Fibroblast of villous mesenchyme (primary cell): Measurements from ENCODE around the gene XPA. TPM values are rescaled to one million over a fixed set of nuclear protein-coding genes. Genes with fewer than 3 reads are reported as not detected.

Experiments
- DNase-seq: peaks from one replicate; pipeline ENCODE4 v3.0.0-alpha.2; 2010; ENCODE audit warnings: low read depth
- H3K4me3 ChIP-seq: 2 replicates; pipeline ENCODE4 v1.5.1; 2011; ENCODE audit warnings: low read depth, mild to moderate bottlenecking, low read length
- CTCF ChIP-seq: IDR thresholded peaks from 2 replicates; pipeline ENCODE4 v1.5.1; 2012; ENCODE audit warnings: low read depth, mild to moderate bottlenecking, low read length; ENCODE audit not compliant: insufficient read depth
- total RNA-seq: library from RNA; depleted of rRNA; stranded (reverse); fragments of >200 nt; gene quantifications from 2 replicates; pipeline ENCODE4 v1.2.3, GENCODE V29; 2012

Gene XPA
- total RNA-seq, 1 donor: 7.8 TPM

DNA sequence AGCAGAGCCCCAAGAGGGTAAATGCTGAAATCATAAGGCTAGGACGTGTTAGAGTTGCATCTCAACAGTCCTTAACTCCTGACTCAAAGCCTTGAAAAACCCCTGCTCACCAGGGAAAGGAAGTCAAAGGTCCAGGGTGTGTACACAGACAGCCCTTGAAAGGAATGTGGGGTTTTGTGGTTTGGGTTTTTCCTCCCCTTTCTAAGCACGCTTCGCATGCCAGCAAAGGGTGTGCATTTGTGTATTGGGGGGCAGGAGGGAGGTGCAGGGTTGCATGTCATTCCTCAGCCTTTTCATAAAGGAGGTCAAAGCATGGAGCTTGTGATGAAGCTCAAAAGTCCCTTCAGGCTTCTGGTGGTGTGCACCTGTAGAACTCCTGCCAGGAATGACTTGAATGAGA lies 17.3 kb upstream of the XPA start:
- H3K4me3 ChIP-seq: no peak overlapping the region
- peak; percentile 61 for DNase-seq
- TF ChIP-seq CTCF: no peak

DNA sequence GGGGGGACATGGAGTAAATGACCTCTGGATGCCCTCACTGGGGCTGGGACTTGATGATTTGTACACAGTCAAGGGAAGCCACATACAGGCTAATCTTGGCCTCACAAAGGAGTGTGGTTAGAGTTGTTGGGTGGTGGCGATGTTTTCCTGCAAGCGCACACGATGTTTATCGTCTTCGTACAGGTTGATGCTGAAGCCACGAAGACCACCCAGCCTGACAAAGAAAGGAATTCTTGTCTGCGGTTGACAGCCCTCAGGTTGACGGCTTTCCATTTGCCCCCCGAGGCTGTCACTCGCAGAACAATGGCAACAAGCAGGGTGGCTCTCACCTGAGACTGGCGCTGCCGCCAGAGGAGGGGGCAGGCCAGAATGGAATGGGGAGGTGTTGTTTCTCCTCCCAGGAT lies 14.1 kb upstream of the XPA start:
- no peak for DNase-seq
- H3K4me3 ChIP-seq: no peak overlapping the region
- no peak for TF ChIP-seq CTCF

DNA sequence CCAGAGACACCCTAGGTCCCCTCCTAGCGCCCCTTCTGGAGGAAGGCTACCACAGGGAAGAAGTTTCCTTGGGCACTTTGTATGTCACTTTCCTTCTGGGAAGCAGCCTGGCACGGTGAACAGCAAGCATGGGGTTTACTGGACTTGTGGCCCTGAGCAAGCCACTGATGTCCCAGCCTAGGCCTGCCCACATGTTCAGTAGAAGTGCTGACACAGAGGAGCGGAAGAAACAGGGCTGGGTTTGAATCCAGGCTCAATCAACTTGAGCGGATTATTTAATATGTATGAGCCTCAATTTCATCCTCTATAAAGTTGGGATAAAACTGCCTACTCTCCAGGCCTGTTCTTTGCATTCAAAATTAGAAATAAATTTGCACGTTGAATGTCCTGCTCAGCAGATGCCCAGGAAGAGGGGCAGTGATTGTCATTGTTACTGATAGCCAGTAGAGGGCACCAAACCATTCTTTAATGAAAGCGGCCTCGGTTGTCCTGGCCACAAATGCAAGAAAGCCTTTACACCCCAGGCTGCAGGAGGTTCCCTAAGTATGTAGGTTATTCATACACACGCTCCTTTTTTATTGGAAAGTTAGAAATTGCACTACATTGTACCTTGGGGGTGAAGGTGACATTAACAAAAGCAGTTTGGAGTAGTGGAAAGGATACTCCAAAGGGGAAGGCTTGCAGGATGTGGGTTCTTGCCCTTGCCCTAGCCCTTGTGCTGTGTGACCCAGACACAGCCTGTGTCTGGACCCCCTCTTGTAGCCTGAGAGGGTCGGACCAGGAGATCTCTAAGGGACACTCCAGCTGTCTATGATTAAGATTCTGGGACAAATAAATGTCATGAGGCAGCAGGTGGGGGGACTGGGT lies 13.4 kb upstream of the XPA start:
- TF ChIP-seq CTCF: peak; percentile 78
- H3K4me3 ChIP-seq: no peak overlapping the region
- DNase-seq: peak; percentile 72

DNA sequence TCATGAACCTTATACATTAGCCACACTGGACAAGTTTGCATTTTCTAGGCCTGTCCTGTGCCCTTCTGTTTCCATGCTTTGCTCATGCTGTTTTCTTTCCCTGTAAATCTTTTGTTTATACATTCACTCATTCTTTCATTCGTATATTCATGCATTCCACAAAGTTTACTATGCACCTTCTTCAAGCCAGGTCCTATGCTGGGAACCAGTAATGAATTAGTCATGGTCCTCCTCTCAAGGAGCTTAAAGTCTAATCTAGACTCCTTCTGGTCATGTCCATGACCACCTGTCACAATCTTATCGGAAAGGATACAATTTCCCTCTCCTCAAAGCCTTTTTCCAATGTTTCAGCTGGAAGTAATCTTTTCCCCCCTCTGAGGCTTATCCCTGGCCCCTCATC lies 9.1 kb upstream of the XPA start:
- no peak for TF ChIP-seq CTCF
- no peak for DNase-seq
- no peak overlapping the region for H3K4me3 ChIP-seq

GRCh38 chr9:97705354-97705950 lies 8.3 kb upstream of the XPA start:
- H3K4me3 ChIP-seq: no peak overlapping the region
- peak; percentile 38 for DNase-seq

GRCh38 chr9:97704851-97705250 lies 7.7 kb upstream of the XPA start:
- no peak for DNase-seq
- H3K4me3 ChIP-seq: no peak overlapping the region
- TF ChIP-seq CTCF: no peak

More at GRCh38 chr9:97705354-97705950, 8.3 kb upstream of the XPA start:
- no peak for TF ChIP-seq CTCF
